ENCODE data around the gene TCF4. TPM values are rescaled to one million over a fixed set of nuclear protein-coding genes. Genes with fewer than 3 reads are reported as not detected.

The TCF4 gene
- total RNA-seq, 1 experiment from 2014 or later, result 2.3 TPM

- no TSS peak for BruUV-seq (replicated peaks)
- H3K36me3 ChIP-seq (ENCODE audit: control insufficient read depth, insufficient read depth, low read length), result no peaks in the 10 kb centered on the region
- ChIA-PET CTCF (no interaction called here), POLR2A (no interaction called here)
- H3K27me3 ChIP-seq (ENCODE audit: control insufficient read depth, insufficient read depth, low read length), result no peaks in the 10 kb centered on the region
- H3K27ac ChIP-seq (ENCODE audit: low read length), result no peak overlapping the region
- intact Hi-C loops (cut with micrococcal nuclease; ENCODE audit: unreplicated experiment), result no loop called here
- no peaks in the 10 kb centered on the region for H3K4me1 ChIP-seq (ENCODE audit: control insufficient read depth, insufficient read depth, low read length)
- TF ChIP-seq POLR2AphosphoS5 (IDR thresholded peaks at IDR 0.05; ENCODE audit: low read depth, low read length) (no peak), SIN3A (IDR thresholded peaks at IDR 0.05; ENCODE audit: borderline replicate concordance, insufficient read depth, low read depth, low read length) (no peak), CTCF (IDR thresholded peaks at IDR 0.05) (no peak), TCF7L2 (IDR thresholded peaks at IDR 0.05; ENCODE audit: low read depth, low read length) (no peak)
- TF ChIP-seq, protein P1, sequence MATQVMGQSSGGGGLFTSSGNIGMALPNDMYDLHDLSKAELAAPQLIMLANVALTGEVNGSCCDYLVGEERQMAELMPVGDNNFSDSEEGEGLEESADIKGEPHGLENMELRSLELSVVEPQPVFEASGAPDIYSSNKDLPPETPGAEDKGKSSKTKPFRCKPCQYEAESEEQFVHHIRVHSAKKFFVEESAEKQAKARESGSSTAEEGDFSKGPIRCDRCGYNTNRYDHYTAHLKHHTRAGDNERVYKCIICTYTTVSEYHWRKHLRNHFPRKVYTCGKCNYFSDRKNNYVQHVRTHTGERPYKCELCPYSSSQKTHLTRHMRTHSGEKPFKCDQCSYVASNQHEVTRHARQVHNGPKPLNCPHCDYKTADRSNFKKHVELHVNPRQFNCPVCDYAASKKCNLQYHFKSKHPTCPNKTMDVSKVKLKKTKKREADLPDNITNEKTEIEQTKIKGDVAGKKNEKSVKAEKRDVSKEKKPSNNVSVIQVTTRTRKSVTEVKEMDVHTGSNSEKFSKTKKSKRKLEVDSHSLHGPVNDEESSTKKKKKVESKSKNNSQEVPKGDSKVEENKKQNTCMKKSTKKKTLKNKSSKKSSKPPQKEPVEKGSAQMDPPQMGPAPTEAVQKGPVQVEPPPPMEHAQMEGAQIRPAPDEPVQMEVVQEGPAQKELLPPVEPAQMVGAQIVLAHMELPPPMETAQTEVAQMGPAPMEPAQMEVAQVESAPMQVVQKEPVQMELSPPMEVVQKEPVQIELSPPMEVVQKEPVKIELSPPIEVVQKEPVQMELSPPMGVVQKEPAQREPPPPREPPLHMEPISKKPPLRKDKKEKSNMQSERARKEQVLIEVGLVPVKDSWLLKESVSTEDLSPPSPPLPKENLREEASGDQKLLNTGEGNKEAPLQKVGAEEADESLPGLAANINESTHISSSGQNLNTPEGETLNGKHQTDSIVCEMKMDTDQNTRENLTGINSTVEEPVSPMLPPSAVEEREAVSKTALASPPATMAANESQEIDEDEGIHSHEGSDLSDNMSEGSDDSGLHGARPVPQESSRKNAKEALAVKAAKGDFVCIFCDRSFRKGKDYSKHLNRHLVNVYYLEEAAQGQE (IDR thresholded peaks at IDR 0.05; ENCODE audit: insufficient read depth in 1 of 2, low read depth in 2 of 2, low read length in 1 of 2), result no peak
- ATAC-seq (no peak), DNase-seq (ENCODE audit: low read depth, low spot score) (no peak)
- no peaks in the 10 kb centered on the region for H3K9me3 ChIP-seq (ENCODE audit: control insufficient read depth, insufficient read depth, low read depth, low read length)
- no peak overlapping the region for H3K4me3 ChIP-seq (ENCODE audit: low read depth in 2 of 2, low read length in 2 of 2)
- in situ Hi-C loops (cut with HindIII; ENCODE audit: low pct_unique_long_range_greater_than_20kb, low sequenced_read_pairs), result no loop called here
Observed at GRCh38 chr18:55256226-55256928, 331.6 kb downstream of the TCF4 start.

DNA sequence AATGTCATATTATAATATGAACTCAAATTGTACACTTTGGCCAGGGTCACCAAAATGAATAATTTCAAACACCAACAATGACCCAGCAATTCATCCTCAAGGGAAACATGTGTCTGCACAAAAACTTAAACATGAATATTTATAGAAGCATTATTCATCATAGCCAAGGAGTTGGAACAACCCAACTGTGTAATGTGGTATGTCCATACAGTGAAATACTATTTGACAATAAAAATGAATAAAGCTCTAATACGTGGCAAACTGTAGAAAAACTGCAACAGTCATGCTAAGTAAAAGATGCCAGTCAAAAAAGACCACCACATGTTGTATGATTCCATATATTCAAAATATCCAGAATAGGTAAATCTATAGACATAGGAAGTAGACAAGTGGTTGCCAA is 334.2 kb downstream of the TCF4 start:
- in situ Hi-C loops (cut with HindIII; ENCODE audit: low pct_unique_long_range_greater_than_20kb, low sequenced_read_pairs), result no loop called here
- ATAC-seq (no peak), DNase-seq (ENCODE audit: low read depth, low spot score) (no peak)
- H3K9me3 ChIP-seq (ENCODE audit: control insufficient read depth, insufficient read depth, low read depth, low read length), result no peaks in the 10 kb centered on the region
- no peaks in the 10 kb centered on the region for H3K36me3 ChIP-seq (ENCODE audit: control insufficient read depth, insufficient read depth, low read length)
- no TSS peak for BruUV-seq (replicated peaks)
- no peaks in the 10 kb centered on the region for H3K27me3 ChIP-seq (ENCODE audit: control insufficient read depth, insufficient read depth, low read length)
- POLR2A ChIA-PET, result no interaction called here
- H3K4me1 ChIP-seq (ENCODE audit: control insufficient read depth, insufficient read depth, low read length), result no peaks in the 10 kb centered on the region
- TF ChIP-seq, protein P1 (IDR thresholded peaks at IDR 0.05; ENCODE audit: insufficient read depth in 1 of 2, low read depth in 2 of 2, low read length in 1 of 2), result no peak
- TF ChIP-seq SIN3A (IDR thresholded peaks at IDR 0.05; ENCODE audit: borderline replicate concordance, insufficient read depth, low read depth, low read length) (no peak), POLR2AphosphoS5 (IDR thresholded peaks at IDR 0.05; ENCODE audit: low read depth, low read length) (no peak), CTCF (IDR thresholded peaks at IDR 0.05) (no peak), TCF7L2 (IDR thresholded peaks at IDR 0.05; ENCODE audit: low read depth, low read length) (no peak)
- intact Hi-C loops (cut with micrococcal nuclease; ENCODE audit: unreplicated experiment), result no loop called here
- no peak overlapping the region for H3K4me3 ChIP-seq (ENCODE audit: low read depth in 2 of 2, low read length in 2 of 2)
- H3K27ac ChIP-seq (ENCODE audit: low read length), result no peak overlapping the region
- CTCF ChIA-PET, result no interaction called here

Measured in Panc1 (cell line).